Activated CD4-positive, CD25-positive, alpha-beta regulatory T cell treated with anti-CD3 and anti-CD28 coated beads, Interleukin-2, amount 50 U/mL, for 16 hours (primary cell): ENCODE measurements around the gene GDAP1L1.
"Not testable (repeated sequence)": the region's sequence is repeated elsewhere in the genome, so short reads cannot be mapped to it uniquely, and the experiment has no call there.

Experiments
- DNase-seq: peaks from one replicate; pipeline ENCODE4 v3.0.0-alpha.2; 2020; ENCODE audit warnings: low read depth, low spot score

The GDAP1L1 gene

GRCh38 chr20:44219791-44220190 is 27.3 kb upstream of the GDAP1L1 start:
- DNase-seq, result no peak

DNA sequence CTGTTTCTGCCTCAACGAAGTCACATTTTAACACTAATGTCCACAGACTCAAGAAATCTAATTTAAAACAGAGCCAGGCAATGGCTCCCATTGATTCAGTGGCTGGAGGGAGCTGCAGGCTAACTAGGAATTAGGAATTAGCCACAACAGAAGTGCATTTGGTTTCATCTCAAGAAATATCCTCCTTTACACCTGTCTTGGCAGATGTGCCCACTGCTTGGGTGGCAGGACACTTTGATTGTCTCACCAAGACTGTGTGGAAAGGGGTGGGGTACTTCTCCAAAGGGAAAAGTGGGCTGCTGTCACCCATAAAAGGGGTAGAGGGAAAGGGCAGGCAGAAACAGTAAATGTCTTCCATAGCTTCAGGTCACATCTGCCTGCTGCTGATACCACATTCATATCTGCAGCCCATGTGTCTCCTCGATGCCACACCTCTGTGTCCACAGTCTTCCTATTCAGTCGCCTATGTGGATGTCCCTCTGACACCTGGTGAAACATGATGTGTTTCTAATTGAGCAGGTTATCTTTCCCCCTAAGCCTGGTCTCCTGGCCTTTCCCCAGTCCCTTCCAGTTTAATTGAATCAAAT is 25.6 kb upstream of the GDAP1L1 start:
- no peak for DNase-seq

DNA sequence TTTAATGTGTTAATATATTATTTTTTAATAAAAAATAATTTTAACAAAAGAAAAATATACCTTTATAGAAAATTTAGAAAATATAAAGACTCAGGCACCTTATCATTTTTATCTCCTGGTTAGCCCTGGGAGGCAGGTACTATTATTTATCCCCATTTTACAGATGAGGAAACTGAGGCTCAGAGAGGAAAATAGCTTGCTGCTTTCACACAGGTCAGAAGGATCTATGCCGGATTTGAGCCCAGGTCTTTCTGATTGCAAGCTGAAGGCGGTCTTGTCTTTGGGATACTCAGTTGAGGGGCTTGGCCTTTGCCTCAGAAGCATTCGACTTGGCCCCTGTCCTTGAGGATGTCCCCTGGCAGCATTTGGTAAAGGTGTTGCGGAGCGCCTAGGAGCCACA is 25.1 kb upstream of the GDAP1L1 start:
- no peak for DNase-seq

DNA sequence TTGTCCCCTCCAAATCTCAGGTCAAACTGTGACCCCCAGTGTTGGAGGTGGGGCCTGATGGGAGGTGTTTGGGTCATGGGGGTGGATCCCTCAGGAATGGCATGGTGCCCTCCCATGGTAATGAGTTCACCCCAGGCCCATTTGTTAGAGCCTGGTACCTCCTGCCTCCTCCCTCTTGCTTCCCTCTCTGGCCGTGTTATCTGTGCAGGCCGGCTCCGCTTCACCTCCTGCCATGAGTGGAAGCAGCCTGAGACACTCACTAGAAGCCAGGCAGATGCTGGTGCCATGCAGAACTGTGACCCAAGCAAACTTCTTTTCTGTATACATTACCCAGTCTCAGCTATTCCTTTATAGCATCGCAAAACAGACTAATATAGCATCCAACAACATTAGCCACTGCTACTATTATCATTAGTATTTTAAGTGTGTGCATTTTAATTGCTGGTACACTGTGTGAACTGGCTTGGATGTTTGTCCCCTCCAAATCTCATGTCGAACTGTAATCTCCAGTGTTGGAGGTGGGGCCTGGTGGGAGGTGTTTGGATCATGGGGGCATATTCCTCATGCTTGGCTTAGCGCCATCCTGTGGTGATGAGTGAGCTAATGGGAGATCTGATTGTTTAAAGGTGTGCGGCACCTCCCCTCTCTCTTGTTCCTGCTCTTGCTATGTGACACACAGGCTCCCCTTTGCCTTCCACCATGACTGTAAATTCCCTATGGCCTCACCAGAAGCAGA is 24.3 kb upstream of the GDAP1L1 start:
- DNase-seq, result no peak

DNA sequence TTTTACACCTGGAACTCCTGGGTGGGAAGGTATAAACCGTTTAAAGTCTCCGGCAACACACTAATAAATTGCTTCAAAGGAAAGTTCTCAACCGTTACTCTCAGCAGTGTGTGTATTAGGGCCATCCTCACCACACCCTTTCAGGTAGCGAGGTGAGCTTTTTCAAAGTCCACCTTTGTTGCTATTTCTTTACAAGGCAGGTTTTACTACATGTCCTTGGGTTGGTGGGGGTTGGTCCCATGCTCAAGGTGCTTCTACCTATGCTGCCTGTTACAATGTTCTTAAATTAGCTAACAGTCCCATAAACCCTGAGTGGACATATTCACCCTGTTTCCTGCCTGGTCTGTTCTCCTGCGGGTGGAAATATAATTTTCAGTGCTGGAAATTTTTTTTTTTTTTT is 23.4 kb upstream of the GDAP1L1 start:
- DNase-seq, result no peak

GRCh38 chr20:44224637-44225036 is 22.5 kb upstream of the GDAP1L1 start:
- no peak for DNase-seq

DNA sequence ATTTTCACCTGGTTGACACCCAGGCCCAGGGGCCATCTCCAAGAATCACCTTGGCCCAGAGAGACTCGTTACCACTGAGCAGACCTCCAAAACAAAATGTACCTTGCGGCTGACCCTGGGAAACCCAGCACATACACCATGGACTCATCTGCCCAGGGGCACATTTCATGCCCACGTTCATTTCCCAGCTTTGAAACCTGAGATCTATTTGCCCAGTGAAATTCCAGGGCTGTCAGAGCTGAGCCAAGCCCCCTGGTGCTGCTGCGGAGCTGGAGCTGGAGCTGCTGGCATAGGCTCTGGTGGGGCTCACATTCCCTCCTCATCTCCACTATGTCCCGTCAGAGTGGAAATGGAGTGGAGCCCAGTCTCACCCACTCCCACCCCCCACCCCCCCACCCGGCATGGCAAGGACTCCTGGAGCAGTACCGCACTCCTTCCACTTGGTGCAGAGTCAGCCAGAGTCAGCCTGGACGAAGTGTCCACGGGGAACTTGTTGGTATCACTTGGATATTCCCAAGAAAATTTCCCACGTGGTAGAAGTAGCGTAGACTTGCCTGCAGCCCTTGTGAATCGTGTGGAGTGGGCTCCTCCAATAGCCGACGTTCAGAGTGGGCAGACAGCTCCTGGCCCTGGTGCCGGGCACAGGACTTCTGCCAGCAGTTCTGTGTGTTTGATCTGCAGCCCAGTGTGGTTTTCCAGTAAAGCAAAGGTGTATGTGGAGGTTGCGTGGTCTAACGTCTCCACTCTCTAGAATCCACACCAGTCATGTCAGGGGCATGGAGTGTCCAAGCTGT is 18.4 kb upstream of the GDAP1L1 start:
- DNase-seq, result no peak

- DNase-seq, result no peak
These were observed 15.9 kb upstream of the GDAP1L1 start for GRCh38 chr20:44231193-44231592.

DNA sequence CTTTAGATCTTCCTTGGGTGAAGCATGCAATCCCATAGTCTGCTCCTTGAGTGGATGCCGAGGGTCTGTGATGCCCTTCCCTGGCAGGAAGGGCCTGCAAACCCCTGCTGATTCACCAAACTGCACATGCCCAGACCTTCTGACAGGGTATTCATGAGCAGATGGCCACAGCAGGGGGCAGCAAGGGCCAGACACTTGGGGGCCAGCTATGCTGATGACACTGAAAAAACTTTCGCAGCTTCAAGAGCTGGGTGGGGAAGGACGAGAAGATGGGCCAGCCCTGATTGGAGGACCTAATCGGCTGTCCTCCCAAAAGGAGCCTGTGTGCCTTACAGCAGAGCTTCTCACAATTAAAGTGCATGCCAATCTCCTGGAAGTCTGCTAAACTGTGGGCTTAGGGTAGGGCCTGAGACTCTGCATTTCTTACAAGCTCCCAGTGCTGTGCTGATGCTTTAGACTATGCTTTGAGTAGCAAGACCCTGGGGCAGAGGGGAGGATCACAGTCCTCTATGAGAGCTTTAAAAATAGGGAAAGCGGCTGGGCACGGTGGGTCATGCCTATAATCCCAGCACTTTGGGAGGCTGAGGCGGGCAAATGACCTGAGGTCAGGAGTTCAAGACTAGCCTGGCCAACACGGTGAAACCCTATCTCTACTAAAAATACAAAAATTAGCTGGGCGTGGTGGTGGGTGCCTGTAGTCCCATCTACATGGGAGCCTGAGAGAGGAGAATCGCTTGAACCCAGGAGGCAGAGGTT is 15.2 kb upstream of the GDAP1L1 start:
- DNase-seq, result no peak

DNA sequence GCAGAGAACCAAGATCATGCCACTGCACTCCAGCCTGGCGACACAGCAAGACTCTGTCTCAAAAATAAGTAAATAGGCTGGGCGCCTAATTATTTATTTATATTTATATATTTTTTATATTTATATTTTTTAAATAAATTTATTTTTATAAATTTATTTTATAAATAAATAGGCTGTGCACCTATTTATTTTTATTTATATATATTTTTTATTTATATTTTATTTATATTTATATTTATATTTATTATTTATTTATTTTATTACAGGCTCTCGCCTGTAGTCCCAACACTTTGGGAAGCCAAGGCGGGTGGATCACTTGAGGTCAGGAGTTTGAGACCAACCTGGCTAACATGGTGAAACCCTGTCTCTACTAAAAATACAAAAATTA is 14.6 kb upstream of the GDAP1L1 start:
- DNase-seq, result not testable (repeated sequence)

DNA sequence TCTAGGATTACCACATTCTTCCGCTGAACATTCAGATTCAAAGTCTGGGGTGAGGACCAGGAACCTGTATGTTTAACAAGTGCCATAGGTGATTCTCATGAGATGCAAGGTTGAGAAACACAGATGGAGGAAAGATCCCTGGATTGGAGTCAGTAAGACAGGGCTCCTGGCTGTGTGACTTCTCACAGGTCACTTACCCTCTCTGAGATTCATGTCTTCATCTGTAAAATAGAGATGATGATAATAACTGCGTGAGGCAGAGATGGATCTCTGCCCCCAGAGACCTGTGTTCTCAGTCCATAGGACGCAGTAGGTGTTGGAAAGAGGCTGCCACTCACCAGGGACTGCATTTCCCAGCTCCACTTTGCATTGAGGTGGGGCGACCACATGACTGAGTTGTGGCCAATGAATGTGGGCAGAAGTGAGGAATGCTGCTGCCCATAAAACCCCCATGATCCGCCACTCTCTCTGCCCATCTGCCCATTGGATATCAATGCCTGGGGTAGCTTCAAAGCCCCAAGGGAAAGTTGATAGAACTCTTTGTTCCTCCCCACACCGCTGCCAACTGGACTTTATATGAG is 13.6 kb upstream of the GDAP1L1 start:
- DNase-seq, result no peak

- DNase-seq, result no peak
These were observed 12.4 kb upstream of the GDAP1L1 start for GRCh38 chr20:44234566-44235317.

DNA sequence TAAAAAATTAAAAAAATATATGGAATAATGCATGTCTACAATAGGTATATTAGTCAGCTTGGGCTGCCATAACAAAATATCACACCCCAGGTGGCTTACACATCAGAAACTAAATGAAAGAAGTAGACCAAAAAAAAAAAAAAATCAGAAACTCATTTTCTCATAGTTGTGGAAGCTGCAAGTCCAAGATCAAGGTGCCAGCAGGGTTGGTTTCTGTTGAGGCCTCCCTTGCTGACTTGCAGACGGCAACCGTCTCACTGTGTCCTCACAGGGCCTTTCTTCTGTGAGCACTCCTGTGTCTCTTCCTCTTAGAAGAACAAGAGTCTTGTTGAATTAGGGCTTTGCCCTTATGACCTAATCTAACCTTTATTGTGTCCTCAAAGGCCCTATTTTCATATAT is 11.4 kb upstream of the GDAP1L1 start:
- no peak for DNase-seq

GRCh38 chr20:44236840-44237239 is 10.3 kb upstream of the GDAP1L1 start:
- DNase-seq, result not testable (repeated sequence)

DNA sequence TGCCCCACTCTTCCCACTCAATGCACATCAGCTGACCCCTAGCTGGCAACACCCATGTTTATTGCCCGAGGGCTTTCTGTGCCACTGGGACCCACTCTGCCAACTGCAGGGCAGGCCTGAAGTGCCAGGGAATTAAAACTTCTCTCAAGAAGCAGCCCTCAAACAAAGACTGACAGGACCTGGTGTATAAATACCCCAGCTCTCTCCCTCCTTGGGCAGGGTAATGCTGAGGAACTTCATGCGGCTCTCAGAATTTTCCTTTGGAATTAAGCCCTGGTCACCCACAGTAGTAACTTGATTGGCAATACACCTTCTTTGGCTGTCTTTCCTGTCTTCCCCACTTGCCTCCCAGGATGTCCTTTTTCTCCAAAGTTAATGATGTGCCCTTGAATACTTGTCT is 5.3 kb upstream of the GDAP1L1 start:
- DNase-seq, result no peak

- DNase-seq, result no peak
These were observed 1.1 kb upstream of the GDAP1L1 start for GRCh38 chr20:44245977-44246376.

DNA sequence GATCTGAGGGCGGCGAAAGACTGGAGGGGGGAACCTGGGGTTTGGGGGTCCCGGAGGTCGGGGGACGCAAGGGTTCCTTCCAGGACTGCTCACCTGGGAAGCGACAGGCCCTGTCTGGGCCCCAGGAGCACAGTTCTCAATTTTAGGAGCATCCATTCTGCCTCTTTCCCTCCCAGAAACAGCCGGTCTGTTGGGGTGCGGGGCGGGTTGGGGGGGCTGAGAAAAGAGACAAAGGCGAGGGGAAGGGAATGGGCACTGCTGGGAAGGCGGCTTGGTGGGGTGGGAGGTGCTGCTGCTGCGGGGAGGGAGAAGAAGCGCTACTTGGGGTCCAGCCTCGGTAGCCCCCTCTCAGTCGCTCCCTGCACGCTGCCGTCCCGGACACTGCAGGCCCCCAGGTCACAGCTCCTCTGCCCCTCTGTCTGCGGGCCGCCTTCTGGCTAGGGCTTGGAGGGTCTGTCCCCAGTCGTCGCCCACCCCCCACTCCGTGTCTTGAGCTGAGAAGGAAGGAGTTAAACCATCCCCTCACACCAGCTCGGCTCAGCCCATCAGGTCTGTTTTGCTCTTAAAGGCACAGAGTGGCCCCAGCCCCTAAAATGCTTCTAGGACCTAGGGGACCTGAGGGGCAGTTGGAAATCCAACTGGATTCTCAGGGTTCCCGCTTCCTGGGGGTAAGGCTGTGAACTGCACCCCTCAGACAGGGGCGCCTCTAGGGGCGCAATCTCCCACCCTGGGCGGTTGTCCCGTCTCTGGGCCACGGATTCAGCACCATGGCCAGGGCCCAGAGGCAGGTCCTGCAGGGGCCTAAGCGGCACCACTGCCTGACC is 690 bp downstream of the GDAP1L1 start:
- DNase-seq, result no peak

- no peak for DNase-seq
These were observed 1.3 kb downstream of the GDAP1L1 start for GRCh38 chr20:44248410-44248759.

- DNase-seq, result no peak
These were observed 4.2 kb downstream of the GDAP1L1 start for GRCh38 chr20:44251284-44251683.

GRCh38 chr20:44253528-44253927 is 6.4 kb downstream of the GDAP1L1 start:
- DNase-seq, result no peak
